OCI-LY7 (cell line): Measurements from ENCODE around the gene HABP4. TPM values are rescaled to one million over a fixed set of nuclear protein-coding genes. Genes with fewer than 3 reads are reported as not detected.

Source experiments
- BruUV-seq: library from RNA; stranded (reverse); fragments of 400-500 nt; replicated peaks from 2 replicates; lab custom pipeline; 2021; lab: Mats Ljungman, UMichigan
- CTCF ChIA-PET: fragments of 300-600 bp; sonication (Branson Sonifier 250); formaldehyde crosslinking; loops from one replicate; lab custom pipeline; 2022; ENCODE audit warnings: antibody characterized with exemption; ENCODE audit not compliant: unreplicated experiment; lab: Charles Lee
- POLR2A ChIA-PET: fragments of 300-600 bp; sonication (Branson Sonifier 250); formaldehyde crosslinking; loops from one replicate; lab custom pipeline; 2022; ENCODE audit warnings: antibody characterized with exemption; lab: Charles Lee
- DNase-seq: peaks from one replicate; pipeline ENCODE4 v3.0.0-alpha.2; 2015; ENCODE audit warnings: low spot score
- H2AFZ ChIP-seq: fragments of 200-600 bp; sonication (generic), shearing (Covaris generic); 2 replicates; pipeline ENCODE4 v1.6.1; 2014; ENCODE audit warnings: mild to moderate bottlenecking, antibody characterized with exemption, low read length, moderate library complexity
- H3K27ac ChIP-seq: fragments of 200-600 bp; sonication (generic); 2 replicates; pipeline ENCODE4 v1.5.1; 2014; ENCODE audit warnings: mixed run types, low read depth, mild to moderate bottlenecking, moderate library complexity, low read length, inconsistent platforms; ENCODE audit not compliant: poor library complexity, severe bottlenecking
- H3K36me3 ChIP-seq: fragments of 200-600 bp; sonication (generic); 2 replicates; pipeline ENCODE4 v1.6.1; 2014; ENCODE audit warnings: mild to moderate bottlenecking, antibody characterized with exemption, low read length, moderate library complexity, mixed read lengths; ENCODE audit not compliant: insufficient read depth
- H3K4me1 ChIP-seq: fragments of 200-600 bp; sonication (generic); 2 replicates; pipeline ENCODE4 v1.5.1; 2014; ENCODE audit warnings: mild to moderate bottlenecking, low read length; ENCODE audit not compliant: insufficient read depth, poor library complexity, severe bottlenecking
- H3K4me2 ChIP-seq: fragments of 200-600 bp; sonication (generic); 2 replicates; pipeline ENCODE4 v1.6.1; 2014; ENCODE audit warnings: mild to moderate bottlenecking, low read length
- H3K4me3 ChIP-seq: fragments of 200-600 bp; sonication (generic); 2 replicates; pipeline ENCODE4 v1.5.1; 2014; ENCODE audit warnings: mild to moderate bottlenecking, low read depth, low read length; ENCODE audit not compliant: poor library complexity, severe bottlenecking
- H3K79me2 ChIP-seq: fragments of 200-600 bp; sonication (generic); 2 replicates; pipeline ENCODE4 v1.6.1; 2016; ENCODE audit warnings: low read depth, mild to moderate bottlenecking, low read length, moderate library complexity, mixed read lengths; ENCODE audit not compliant: insufficient read depth
- H3K9me2 ChIP-seq: fragments of 200-600 bp; sonication (generic); 2 replicates; pipeline ENCODE4 v1.6.1; 2016; ENCODE audit warnings: mild to moderate bottlenecking, low read length, mixed read lengths; ENCODE audit not compliant: insufficient read depth
- H3K9me3 ChIP-seq: fragments of 200-600 bp; sonication (generic); 2 replicates; pipeline ENCODE4 v1.6.1; 2014; ENCODE audit warnings: mild to moderate bottlenecking, mixed run types, low read length, mixed read lengths
- H4K20me1 ChIP-seq: fragments of 200-600 bp; sonication (generic); 2 replicates; pipeline ENCODE4 v1.6.1; 2014; ENCODE audit warnings: mild to moderate bottlenecking, antibody characterized with exemption, low read length, moderate library complexity, mixed read lengths; ENCODE audit not compliant: insufficient read depth
- EZH2phosphoT487 ChIP-seq: fragments of 200-600 bp; sonication (generic); IDR thresholded peaks from 2 replicates; pipeline ENCODE4 v1.6.1; 2018; ENCODE audit warnings: low read depth, borderline replicate concordance, mild to moderate bottlenecking, mixed run types, antibody characterized with exemption, low read length, moderate library complexity, mixed read lengths
- intact Hi-C: fragments of 100-400 bp; cut with micrococcal nuclease; formaldehyde crosslinking; loops from one replicate; pipeline ENCODE4 v1.10.0; 2022; ENCODE audit not compliant: unreplicated experiment
- total RNA-seq, 2 experiments: library from RNA; depleted of rRNA in 1 of 2; stranded (reverse); fragments of >200 nt in 1 of 2; shearing (Covaris generic) in 1 of 2; gene quantifications; 2 replicates each; pipeline ENCODE4 v1.2.3, GENCODE V29; 2014 to 2022
- TF ChIP-seq, protein P1 (sequence below): fragments of 200-600 bp; sonication (generic); conservative IDR thresholded peaks from 2 replicates; pipeline ENCODE4 v1.5.1; 2014; ENCODE audit warnings: mild to moderate bottlenecking, antibody characterized with exemption, low read length, moderate library complexity, mixed read lengths

The HABP4 gene
- total RNA-seq, 2 experiments from 2014 or later: 6.0 to 11.0 TPM

GRCh38 chr9:96457266-96457665, 7.3 kb downstream of the HABP4 start:
- Histone ChIP-seq H3K79me2 (no peaks in the 10 kb centered on the region), H2AFZ (no peak overlapping the region), H3K36me3 (no peaks in the 10 kb centered on the region), H3K4me2 (no peak overlapping the region), H3K9me3 (no peaks in the 10 kb centered on the region), H3K4me3 (no peak overlapping the region), H3K27ac (no peak overlapping the region), H3K4me1 (no peaks in the 10 kb centered on the region), H4K20me1 (peaks cover 6% of the 10 kb centered on the region; the same call in 1 of the 2 replicates), H3K9me2 (no peaks in the 10 kb centered on the region)
- no TSS peak for BruUV-seq
- TF ChIP-seq EZH2phosphoT487: no peak
- POLR2A ChIA-PET: interaction anchor here (1.0 kb wide), 2 partner anchors 8 to 20 kb away, joined by 3 to 4 read pairs; partner anchors contain the start of gene HABP4
- intact Hi-C loops: no loop called here
- CTCF ChIA-PET: no interaction called here
- no peak for DNase-seq

DNA sequence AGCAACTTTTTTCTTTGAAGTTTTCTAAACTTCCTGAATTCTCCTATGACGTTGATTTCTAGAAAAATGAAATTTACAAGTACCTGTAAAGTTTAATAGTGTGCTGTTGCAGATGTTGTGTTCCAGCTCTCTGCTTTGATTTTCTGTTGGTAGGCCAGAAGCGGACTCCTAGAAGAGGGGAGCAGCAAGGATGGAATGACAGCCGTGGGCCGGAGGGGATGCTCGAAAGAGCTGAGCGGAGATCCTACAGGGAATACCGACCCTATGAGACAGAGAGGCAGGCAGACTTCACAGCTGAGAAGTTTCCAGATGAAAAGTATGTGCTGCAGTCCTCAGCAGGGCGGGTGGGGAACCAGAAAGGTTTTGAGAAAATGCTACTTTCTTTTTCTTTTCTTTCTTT, 8.3 kb downstream of the HABP4 start:
- CTCF ChIA-PET: no interaction called here
- Histone ChIP-seq H4K20me1 (peaks cover 6% of the 10 kb centered on the region; the same call in 1 of the 2 replicates), H3K79me2 (no peaks in the 10 kb centered on the region), H3K27ac (no peak overlapping the region), H3K9me3 (no peaks in the 10 kb centered on the region), H3K4me1 (no peaks in the 10 kb centered on the region), H3K36me3 (no peaks in the 10 kb centered on the region), H2AFZ (no peak overlapping the region), H3K9me2 (no peaks in the 10 kb centered on the region), H3K4me2 (no peak overlapping the region), H3K4me3 (no peak overlapping the region)
- POLR2A ChIA-PET: interaction anchor here (1.0 kb wide), 1 partner anchor 9 kb away, joined by 4 read pairs; the partner anchor contains the start of gene HABP4
- TF ChIP-seq EZH2phosphoT487: no peak
- TF ChIP-seq, protein P1, sequence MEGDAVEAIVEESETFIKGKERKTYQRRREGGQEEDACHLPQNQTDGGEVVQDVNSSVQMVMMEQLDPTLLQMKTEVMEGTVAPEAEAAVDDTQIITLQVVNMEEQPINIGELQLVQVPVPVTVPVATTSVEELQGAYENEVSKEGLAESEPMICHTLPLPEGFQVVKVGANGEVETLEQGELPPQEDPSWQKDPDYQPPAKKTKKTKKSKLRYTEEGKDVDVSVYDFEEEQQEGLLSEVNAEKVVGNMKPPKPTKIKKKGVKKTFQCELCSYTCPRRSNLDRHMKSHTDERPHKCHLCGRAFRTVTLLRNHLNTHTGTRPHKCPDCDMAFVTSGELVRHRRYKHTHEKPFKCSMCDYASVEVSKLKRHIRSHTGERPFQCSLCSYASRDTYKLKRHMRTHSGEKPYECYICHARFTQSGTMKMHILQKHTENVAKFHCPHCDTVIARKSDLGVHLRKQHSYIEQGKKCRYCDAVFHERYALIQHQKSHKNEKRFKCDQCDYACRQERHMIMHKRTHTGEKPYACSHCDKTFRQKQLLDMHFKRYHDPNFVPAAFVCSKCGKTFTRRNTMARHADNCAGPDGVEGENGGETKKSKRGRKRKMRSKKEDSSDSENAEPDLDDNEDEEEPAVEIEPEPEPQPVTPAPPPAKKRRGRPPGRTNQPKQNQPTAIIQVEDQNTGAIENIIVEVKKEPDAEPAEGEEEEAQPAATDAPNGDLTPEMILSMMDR: no peak
- intact Hi-C loops: no loop called here
- no TSS peak for BruUV-seq
- DNase-seq: no peak

- CTCF ChIA-PET: no interaction called here
- POLR2A ChIA-PET: interaction anchor here (0.7 kb wide), 1 partner anchor 57 kb away, joined by 4 read pairs; no protein-coding TSS in a partner anchor
- no peaks in the 10 kb centered on the region for H3K9me3 ChIP-seq
- H3K79me2 ChIP-seq: no peaks in the 10 kb centered on the region
- H3K4me3 ChIP-seq: no peak overlapping the region
- no peaks in the 10 kb centered on the region for H4K20me1 ChIP-seq
- H3K27ac ChIP-seq: no peak overlapping the region
- no TSS peak for BruUV-seq
- no peak for TF ChIP-seq EZH2phosphoT487
- TF ChIP-seq, protein P1: no peak
- H3K4me2 ChIP-seq: no peak overlapping the region
- H3K36me3 ChIP-seq: no peaks in the 10 kb centered on the region
- no peak for DNase-seq
- H2AFZ ChIP-seq: no peak overlapping the region
- intact Hi-C loops: no loop called here
- no peaks in the 10 kb centered on the region for H3K4me1 ChIP-seq
- no peaks in the 10 kb centered on the region for H3K9me2 ChIP-seq
Measured at GRCh38 chr9:96459268-96460007, 9.5 kb downstream of the HABP4 start.
